Astrocyte (in vitro differentiated cells and primary cell): ENCODE results near the gene MAD2L1BP. TPM values are rescaled to one million over a fixed set of nuclear protein-coding genes. Genes with fewer than 3 reads are reported as not detected.

ENCODE experiments used
- DNase-seq: peaks from one replicate; pipeline ENCODE4 v3.0.0-alpha.2; 2010; ENCODE audit warnings: low read depth
- FAIRE-seq: peaks from 2 replicates; lab custom pipeline; 2011; peaks lifted over from hg19 to GRCh38; lab: Jason Lieb, UNC
- H2AFZ ChIP-seq: 2 replicates; pipeline ENCODE4 v1.6.0; 2012; ENCODE audit warnings: low read depth, low read length, inconsistent platforms
- H3K27ac ChIP-seq: 2 replicates; pipeline ENCODE4 v1.5.1; 2011; ENCODE audit warnings: low read depth, low read length, inconsistent platforms
- H3K27me3 ChIP-seq: 2 replicates; pipeline ENCODE4 v1.6.0; 2011; ENCODE audit warnings: low read length, inconsistent platforms; ENCODE audit not compliant: insufficient read depth
- H3K36me3 ChIP-seq: 2 replicates; pipeline ENCODE4 v1.5.1; 2011; ENCODE audit warnings: low read length, inconsistent platforms; ENCODE audit not compliant: insufficient read depth
- H3K4me1 ChIP-seq: 2 replicates; pipeline ENCODE4 v1.5.1; 2011; ENCODE audit warnings: low read length, inconsistent platforms; ENCODE audit not compliant: insufficient read depth
- H3K4me2 ChIP-seq: 2 replicates; pipeline ENCODE4 v1.6.0; 2012; ENCODE audit warnings: low read length, inconsistent platforms
- H3K4me3 ChIP-seq: 2 replicates; pipeline ENCODE4 v1.5.1; 2011; ENCODE audit warnings: low read depth, mild to moderate bottlenecking, low read length, inconsistent platforms; ENCODE audit not compliant: insufficient read depth
- H3K79me2 ChIP-seq: 2 replicates; pipeline ENCODE4 v1.6.0; 2012; ENCODE audit warnings: mild to moderate bottlenecking, low read length, inconsistent platforms; ENCODE audit not compliant: insufficient read depth
- H3K9ac ChIP-seq: 2 replicates; pipeline ENCODE4 v1.6.0; 2012; ENCODE audit warnings: mild to moderate bottlenecking, low read length, inconsistent platforms
- H3K9me3 ChIP-seq: 2 replicates; pipeline ENCODE4 v1.5.1; 2012; ENCODE audit warnings: low read depth, mild to moderate bottlenecking, low read length, inconsistent platforms; ENCODE audit not compliant: insufficient read depth
- H4K20me1 ChIP-seq: 2 replicates; pipeline ENCODE4 v1.6.0; 2012; ENCODE audit warnings: low read length, inconsistent platforms; ENCODE audit not compliant: insufficient read depth
- H3K27ac Mint-ChIP-seq: one replicate; pipeline ENCODE4 v1.8.0; 2021; ENCODE audit warnings: mild to moderate bottlenecking, mixed read lengths; ENCODE audit not compliant: unreplicated experiment
- H3K27me3 Mint-ChIP-seq: one replicate; pipeline ENCODE4 v1.8.0; 2021; ENCODE audit warnings: low read depth, mixed read lengths; ENCODE audit not compliant: unreplicated experiment
- H3K36me3 Mint-ChIP-seq: one replicate; pipeline ENCODE4 v1.8.0; 2021; ENCODE audit warnings: low read depth, mixed read lengths; ENCODE audit not compliant: unreplicated experiment
- H3K4me1 Mint-ChIP-seq: one replicate; pipeline ENCODE4 v1.8.0; 2021; ENCODE audit warnings: low read depth, mixed read lengths; ENCODE audit not compliant: unreplicated experiment
- H3K4me3 Mint-ChIP-seq: one replicate; pipeline ENCODE4 v1.8.0; 2021; ENCODE audit warnings: mild to moderate bottlenecking, moderate library complexity, mixed read lengths; ENCODE audit not compliant: unreplicated experiment
- H3K9me3 Mint-ChIP-seq: one replicate; pipeline ENCODE4 v1.8.0; 2021; ENCODE audit warnings: mild to moderate bottlenecking, mixed read lengths; ENCODE audit not compliant: unreplicated experiment
- EZH2 ChIP-seq: IDR thresholded peaks from 2 replicates; pipeline ENCODE4 v1.6.1; 2012; ENCODE audit warnings: mild to moderate bottlenecking, low read length, inconsistent platforms; ENCODE audit not compliant: insufficient read depth
- total RNA-seq: library from RNA; stranded (reverse); gene quantifications from 2 replicates; pipeline ENCODE4 v1.2.1, GENCODE V29; 2021
- TF ChIP-seq, protein P1 (sequence below): IDR thresholded peaks from 2 replicates; pipeline ENCODE4 v1.5.1; 2011; ENCODE audit warnings: low read depth, mild to moderate bottlenecking, inconsistent platforms, low read length, moderate library complexity; ENCODE audit not compliant: insufficient read depth

Gene MAD2L1BP
- total RNA-seq, 1 donor from 2014 or later: 32.2 TPM

DNA sequence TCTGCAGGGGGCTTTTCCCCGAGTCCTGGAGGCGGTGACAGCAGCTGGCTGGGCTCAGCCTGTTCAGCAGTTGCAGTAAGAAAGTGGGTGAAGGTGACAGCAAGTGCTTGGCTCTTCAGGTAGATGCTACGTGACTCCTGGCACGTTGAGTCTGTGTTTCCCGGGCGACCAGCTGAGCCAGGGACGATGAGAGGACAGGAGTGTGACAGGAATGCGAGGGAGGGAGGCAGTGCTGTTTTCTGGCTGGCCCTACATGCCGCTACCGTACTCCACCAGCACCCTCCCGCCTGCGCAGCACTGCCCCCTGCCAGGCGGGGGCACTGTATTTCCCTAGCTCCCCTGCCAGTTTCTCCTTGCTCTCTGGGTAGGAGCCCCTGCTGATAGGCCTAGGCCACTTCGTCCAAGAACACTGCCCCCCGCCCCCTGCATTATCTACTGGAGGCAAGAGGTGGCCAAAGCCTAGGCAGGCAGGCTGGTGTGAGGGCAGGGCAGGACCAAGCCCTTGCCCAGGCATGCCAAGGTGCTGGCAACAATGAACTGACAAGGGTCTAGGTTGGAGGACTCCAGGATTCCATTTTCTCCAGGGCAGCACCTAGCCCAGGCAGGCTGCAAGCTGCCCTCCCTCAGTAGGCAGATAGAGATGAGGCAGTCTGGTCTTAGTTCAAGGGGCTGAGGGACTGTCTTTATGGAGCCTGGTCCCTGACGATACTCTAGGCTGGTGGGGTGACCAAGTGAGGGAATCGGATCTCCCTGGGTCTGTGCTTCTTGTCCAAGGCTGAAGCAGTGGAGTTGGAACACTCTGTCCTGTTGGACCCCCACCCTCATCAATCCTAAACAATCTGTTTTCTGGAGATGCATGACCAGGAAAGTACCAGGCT lies 32.8 kb downstream of the MAD2L1BP start:
- H3K4me1 Mint-ChIP-seq: peaks cover 27% of the 10 kb centered on the region
- no peak overlapping the region for H3K4me3 ChIP-seq
- H3K79me2 ChIP-seq: no peaks in the 10 kb centered on the region
- H3K4me3 Mint-ChIP-seq: peak overlapping the region; percentile 20
- no peak overlapping the region for H3K27ac ChIP-seq
- H3K36me3 ChIP-seq: peaks cover 5% of the 10 kb centered on the region
- H3K27me3 ChIP-seq: no peaks in the 10 kb centered on the region
- no peak overlapping the region for H3K9ac ChIP-seq
- FAIRE-seq: no peak
- H3K4me1 ChIP-seq: peaks cover 16% of the 10 kb centered on the region
- peaks cover 3% of the 10 kb centered on the region for H3K27me3 Mint-ChIP-seq
- peak overlapping the region; percentile 40 for H3K4me2 ChIP-seq
- TF ChIP-seq, protein P1, sequence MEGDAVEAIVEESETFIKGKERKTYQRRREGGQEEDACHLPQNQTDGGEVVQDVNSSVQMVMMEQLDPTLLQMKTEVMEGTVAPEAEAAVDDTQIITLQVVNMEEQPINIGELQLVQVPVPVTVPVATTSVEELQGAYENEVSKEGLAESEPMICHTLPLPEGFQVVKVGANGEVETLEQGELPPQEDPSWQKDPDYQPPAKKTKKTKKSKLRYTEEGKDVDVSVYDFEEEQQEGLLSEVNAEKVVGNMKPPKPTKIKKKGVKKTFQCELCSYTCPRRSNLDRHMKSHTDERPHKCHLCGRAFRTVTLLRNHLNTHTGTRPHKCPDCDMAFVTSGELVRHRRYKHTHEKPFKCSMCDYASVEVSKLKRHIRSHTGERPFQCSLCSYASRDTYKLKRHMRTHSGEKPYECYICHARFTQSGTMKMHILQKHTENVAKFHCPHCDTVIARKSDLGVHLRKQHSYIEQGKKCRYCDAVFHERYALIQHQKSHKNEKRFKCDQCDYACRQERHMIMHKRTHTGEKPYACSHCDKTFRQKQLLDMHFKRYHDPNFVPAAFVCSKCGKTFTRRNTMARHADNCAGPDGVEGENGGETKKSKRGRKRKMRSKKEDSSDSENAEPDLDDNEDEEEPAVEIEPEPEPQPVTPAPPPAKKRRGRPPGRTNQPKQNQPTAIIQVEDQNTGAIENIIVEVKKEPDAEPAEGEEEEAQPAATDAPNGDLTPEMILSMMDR: peak; percentile 38
- TF ChIP-seq EZH2: no peak
- peak overlapping the region; percentile 77 for H3K27ac Mint-ChIP-seq
- peaks cover 7% of the 10 kb centered on the region for H4K20me1 ChIP-seq
- no peaks in the 10 kb centered on the region for H3K9me3 ChIP-seq
- H3K9me3 Mint-ChIP-seq: no peaks in the 10 kb centered on the region
- DNase-seq: peak; percentile 26
- H3K36me3 Mint-ChIP-seq: peaks cover 9% of the 10 kb centered on the region
- H2AFZ ChIP-seq: no peak overlapping the region

GRCh38 chr6:43669050-43669921 lies 33.6 kb downstream of the MAD2L1BP start:
- Mint-ChIP-seq H3K27me3 (no peaks in the 10 kb centered on the region), H3K36me3 (peaks cover 10% of the 10 kb centered on the region), H3K9me3 (no peaks in the 10 kb centered on the region), H3K4me1 (peaks cover 27% of the 10 kb centered on the region), H3K4me3 (peak overlapping the region; percentile 20), H3K27ac (peak overlapping the region; percentile 58)
- DNase-seq (peak; percentile 62), FAIRE-seq (no peak)
- H3K9ac ChIP-seq: no peak overlapping the region
- peaks cover 5% of the 10 kb centered on the region for H3K36me3 ChIP-seq
- peaks cover 11% of the 10 kb centered on the region for H4K20me1 ChIP-seq
- TF ChIP-seq, protein P1: no peak
- TF ChIP-seq EZH2: no peak
- no peak overlapping the region for H3K27ac ChIP-seq
- H3K4me2 ChIP-seq: peak overlapping the region; percentile 40
- H2AFZ ChIP-seq: no peak overlapping the region
- no peaks in the 10 kb centered on the region for H3K9me3 ChIP-seq
- H3K4me3 ChIP-seq: no peak overlapping the region
- H3K27me3 ChIP-seq: no peaks in the 10 kb centered on the region
- H3K79me2 ChIP-seq: no peaks in the 10 kb centered on the region
- peaks cover 16% of the 10 kb centered on the region for H3K4me1 ChIP-seq
